Sigmoid colon (tissue), 4 donors: ENCODE results near the gene ACR.

Source experiments
- EP300 ChIP-seq, 4 donors: sonication (generic); formaldehyde crosslinking; IDR thresholded peaks; one replicate each; pipeline ENCODE4 v1.6.1; 2017; ENCODE audit warnings: antibody characterized with exemption in 4 of 4
- POLR2A ChIP-seq, 2 donors: fragments of 450-650 bp; IDR thresholded peaks; one replicate each; pipeline ENCODE4 v1.6.1; 2016; ENCODE audit warnings: antibody characterized with exemption in 2 of 2, mild to moderate bottlenecking in 2 of 2, moderate library complexity in 2 of 2
- POLR2AphosphoS5 ChIP-seq, 4 donors: sonication (generic); formaldehyde crosslinking; IDR thresholded peaks; one replicate each; pipeline ENCODE4 v1.6.1; 2017; ENCODE audit warnings: antibody characterized with exemption in 4 of 4
- TF ChIP-seq, protein P1 (sequence below), 4 experiments: fragments of 450-650 bp in 3 of 4; fragments of 200-600 bp in 1 of 4; IDR thresholded peaks; one replicate each; pipeline ENCODE4 v1.5.1; 2016 to 2019; ENCODE audit warnings: antibody characterized with exemption in 4 of 4, mild to moderate bottlenecking in 3 of 4, moderate library complexity in 2 of 4

DNA sequence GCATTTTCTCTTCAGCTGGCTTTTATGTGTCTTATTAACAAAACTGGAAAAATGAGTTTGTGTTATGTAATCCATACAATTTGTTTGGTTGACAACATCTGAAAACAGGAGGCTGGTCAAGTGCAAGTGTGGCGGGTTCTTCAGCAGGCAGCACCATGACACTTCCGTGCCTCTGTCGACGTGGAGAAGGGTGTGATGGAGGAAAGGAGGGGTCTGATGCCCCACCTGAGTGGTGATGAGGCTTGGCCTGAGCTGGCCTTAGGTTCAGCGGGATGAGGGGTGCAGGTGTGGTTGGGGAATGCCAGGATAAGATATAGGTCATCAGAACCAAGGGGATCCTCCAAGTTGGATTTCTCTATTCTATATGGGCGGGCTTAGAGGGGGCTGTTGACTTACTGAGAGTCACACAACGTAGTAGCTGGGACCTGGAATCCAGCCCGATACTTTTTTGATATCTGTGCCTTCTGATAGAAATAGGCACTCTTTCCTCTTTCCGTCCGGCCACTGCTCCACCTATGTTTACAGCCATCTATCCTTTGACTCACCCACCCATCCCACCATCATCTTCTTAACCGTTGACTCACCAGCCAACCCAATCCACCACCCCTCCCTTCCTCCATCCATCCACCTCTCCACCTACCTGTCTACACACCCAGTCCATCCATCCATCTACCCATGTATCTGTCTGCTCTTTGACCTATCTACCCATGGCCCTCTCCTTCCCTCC lies 36.4 kb upstream of the ACR start:
- no peak for TF ChIP-seq POLR2A (IDR thresholded peaks at IDR 0.05)
- TF ChIP-seq, protein P1, sequence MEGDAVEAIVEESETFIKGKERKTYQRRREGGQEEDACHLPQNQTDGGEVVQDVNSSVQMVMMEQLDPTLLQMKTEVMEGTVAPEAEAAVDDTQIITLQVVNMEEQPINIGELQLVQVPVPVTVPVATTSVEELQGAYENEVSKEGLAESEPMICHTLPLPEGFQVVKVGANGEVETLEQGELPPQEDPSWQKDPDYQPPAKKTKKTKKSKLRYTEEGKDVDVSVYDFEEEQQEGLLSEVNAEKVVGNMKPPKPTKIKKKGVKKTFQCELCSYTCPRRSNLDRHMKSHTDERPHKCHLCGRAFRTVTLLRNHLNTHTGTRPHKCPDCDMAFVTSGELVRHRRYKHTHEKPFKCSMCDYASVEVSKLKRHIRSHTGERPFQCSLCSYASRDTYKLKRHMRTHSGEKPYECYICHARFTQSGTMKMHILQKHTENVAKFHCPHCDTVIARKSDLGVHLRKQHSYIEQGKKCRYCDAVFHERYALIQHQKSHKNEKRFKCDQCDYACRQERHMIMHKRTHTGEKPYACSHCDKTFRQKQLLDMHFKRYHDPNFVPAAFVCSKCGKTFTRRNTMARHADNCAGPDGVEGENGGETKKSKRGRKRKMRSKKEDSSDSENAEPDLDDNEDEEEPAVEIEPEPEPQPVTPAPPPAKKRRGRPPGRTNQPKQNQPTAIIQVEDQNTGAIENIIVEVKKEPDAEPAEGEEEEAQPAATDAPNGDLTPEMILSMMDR (IDR thresholded peaks at IDR 0.05): no peak
- TF ChIP-seq EP300 (IDR thresholded peaks at IDR 0.05): no peak
- TF ChIP-seq POLR2AphosphoS5 (IDR thresholded peaks at IDR 0.05): no peak
